Panc1 (cell line): ENCODE data around the gene CNTLN.

Experiments used
- POLR2AphosphoS5 ChIP-seq: IDR thresholded peaks from 2 replicates; pipeline ENCODE4 v1.6.1; 2012; ENCODE audit warnings: mild to moderate bottlenecking, low read depth, low read length, moderate library complexity
- SIN3A ChIP-seq: IDR thresholded peaks from 2 replicates; pipeline ENCODE4 v1.6.1; 2012; ENCODE audit warnings: low read depth, mild to moderate bottlenecking, low read length, moderate library complexity, borderline replicate concordance; ENCODE audit not compliant: insufficient read depth
- TCF7L2 ChIP-seq: IDR thresholded peaks from 2 replicates; pipeline ENCODE4 v1.6.1; 2011; ENCODE audit warnings: mild to moderate bottlenecking, low read depth, low read length, inconsistent platforms
- TF ChIP-seq, protein P1 (sequence below): fragments of 450-650 bp; IDR thresholded peaks from 2 replicates; pipeline ENCODE4 v1.5.1; 2017; ENCODE audit warnings: mild to moderate bottlenecking
- TF ChIP-seq, protein P2 (sequence below), 2 experiments: IDR thresholded peaks; 2 replicates each; pipeline ENCODE4 v1.6.1; 2011 to 2012; ENCODE audit warnings: low read depth in 2 of 2, control low read depth in 1 of 2, low read length in 1 of 2, mild to moderate bottlenecking in 1 of 2, moderate library complexity in 1 of 2; ENCODE audit not compliant: insufficient read depth in 1 of 2

DNA sequence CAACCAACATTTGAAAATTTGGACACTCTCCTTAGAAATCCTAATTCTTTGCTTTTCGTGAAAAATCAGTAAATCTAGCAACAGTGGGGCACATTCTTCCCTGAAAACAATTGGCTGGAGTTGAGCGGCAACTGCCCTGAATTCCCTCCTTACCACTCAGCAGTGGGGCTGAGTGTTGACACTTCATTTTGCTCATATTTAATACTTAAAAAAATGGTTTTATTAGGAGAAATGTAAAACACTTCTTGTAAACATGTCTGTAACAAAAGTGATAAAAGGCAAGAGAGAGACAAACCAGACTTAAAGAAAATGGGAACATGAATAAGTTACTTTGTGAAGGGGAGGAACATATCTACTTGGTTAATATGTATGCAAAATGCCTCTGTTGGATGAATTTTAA lies 193.5 kb downstream of the CNTLN start:
- TF ChIP-seq, protein P1, sequence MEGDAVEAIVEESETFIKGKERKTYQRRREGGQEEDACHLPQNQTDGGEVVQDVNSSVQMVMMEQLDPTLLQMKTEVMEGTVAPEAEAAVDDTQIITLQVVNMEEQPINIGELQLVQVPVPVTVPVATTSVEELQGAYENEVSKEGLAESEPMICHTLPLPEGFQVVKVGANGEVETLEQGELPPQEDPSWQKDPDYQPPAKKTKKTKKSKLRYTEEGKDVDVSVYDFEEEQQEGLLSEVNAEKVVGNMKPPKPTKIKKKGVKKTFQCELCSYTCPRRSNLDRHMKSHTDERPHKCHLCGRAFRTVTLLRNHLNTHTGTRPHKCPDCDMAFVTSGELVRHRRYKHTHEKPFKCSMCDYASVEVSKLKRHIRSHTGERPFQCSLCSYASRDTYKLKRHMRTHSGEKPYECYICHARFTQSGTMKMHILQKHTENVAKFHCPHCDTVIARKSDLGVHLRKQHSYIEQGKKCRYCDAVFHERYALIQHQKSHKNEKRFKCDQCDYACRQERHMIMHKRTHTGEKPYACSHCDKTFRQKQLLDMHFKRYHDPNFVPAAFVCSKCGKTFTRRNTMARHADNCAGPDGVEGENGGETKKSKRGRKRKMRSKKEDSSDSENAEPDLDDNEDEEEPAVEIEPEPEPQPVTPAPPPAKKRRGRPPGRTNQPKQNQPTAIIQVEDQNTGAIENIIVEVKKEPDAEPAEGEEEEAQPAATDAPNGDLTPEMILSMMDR: no peak
- TF ChIP-seq POLR2AphosphoS5 (no peak), SIN3A (no peak), TCF7L2 (no peak)
- TF ChIP-seq, protein P2, sequence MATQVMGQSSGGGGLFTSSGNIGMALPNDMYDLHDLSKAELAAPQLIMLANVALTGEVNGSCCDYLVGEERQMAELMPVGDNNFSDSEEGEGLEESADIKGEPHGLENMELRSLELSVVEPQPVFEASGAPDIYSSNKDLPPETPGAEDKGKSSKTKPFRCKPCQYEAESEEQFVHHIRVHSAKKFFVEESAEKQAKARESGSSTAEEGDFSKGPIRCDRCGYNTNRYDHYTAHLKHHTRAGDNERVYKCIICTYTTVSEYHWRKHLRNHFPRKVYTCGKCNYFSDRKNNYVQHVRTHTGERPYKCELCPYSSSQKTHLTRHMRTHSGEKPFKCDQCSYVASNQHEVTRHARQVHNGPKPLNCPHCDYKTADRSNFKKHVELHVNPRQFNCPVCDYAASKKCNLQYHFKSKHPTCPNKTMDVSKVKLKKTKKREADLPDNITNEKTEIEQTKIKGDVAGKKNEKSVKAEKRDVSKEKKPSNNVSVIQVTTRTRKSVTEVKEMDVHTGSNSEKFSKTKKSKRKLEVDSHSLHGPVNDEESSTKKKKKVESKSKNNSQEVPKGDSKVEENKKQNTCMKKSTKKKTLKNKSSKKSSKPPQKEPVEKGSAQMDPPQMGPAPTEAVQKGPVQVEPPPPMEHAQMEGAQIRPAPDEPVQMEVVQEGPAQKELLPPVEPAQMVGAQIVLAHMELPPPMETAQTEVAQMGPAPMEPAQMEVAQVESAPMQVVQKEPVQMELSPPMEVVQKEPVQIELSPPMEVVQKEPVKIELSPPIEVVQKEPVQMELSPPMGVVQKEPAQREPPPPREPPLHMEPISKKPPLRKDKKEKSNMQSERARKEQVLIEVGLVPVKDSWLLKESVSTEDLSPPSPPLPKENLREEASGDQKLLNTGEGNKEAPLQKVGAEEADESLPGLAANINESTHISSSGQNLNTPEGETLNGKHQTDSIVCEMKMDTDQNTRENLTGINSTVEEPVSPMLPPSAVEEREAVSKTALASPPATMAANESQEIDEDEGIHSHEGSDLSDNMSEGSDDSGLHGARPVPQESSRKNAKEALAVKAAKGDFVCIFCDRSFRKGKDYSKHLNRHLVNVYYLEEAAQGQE (IDR thresholded peaks at IDR 0.05; ENCODE audit: insufficient read depth in 1 of 2, low read depth in 2 of 2, low read length in 1 of 2): no peak
